ENCODE measurements around the gene SIPA1L3.

Gene SIPA1L3

GRCh38 chr19:38115271-38115802 is 208.3 kb downstream of the SIPA1L3 start:
- DNase-seq (ENCODE audit: low read depth), result no peak

- DNase-seq (ENCODE audit: low read depth), result no peak
Measured at GRCh38 chr19:38118176-38118575, 211.2 kb downstream of the SIPA1L3 start.

GRCh38 chr19:38120471-38121025 is 213.5 kb downstream of the SIPA1L3 start:
- no peak for DNase-seq (ENCODE audit: low read depth)

- DNase-seq (ENCODE audit: low read depth), result no peak
Measured at GRCh38 chr19:38122402-38123093, 215.5 kb downstream of the SIPA1L3 start.

- no peak for DNase-seq (ENCODE audit: low read depth)
Measured at GRCh38 chr19:38125238-38125637, 218.2 kb downstream of the SIPA1L3 start.

DNA sequence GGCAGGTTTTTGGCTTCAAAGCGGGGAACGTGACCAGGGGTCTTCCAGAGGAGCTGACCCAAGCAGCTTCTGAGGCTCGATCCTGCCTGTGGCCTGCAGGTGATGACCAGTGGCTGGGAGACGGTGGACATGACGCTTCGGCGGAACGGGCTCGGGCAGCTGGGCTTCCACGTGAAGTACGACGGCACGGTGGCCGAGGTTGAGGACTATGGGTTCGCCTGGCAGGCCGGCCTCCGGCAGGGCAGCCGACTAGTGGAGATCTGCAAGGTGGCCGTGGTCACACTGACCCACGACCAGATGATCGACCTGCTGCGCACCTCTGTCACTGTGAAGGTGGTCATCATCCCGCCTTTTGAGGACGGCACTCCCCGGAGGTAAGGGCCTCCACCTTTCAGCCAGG is 223.4 kb downstream of the SIPA1L3 start:
- DNase-seq (ENCODE audit: low read depth), result no peak

- DNase-seq (ENCODE audit: low read depth), result no peak
Measured at GRCh38 chr19:38132781-38133180, 225.8 kb downstream of the SIPA1L3 start.

GRCh38 chr19:38133319-38133718 is 226.3 kb downstream of the SIPA1L3 start:
- DNase-seq (ENCODE audit: low read depth), result no peak

- no peak for DNase-seq (ENCODE audit: low read depth)
Measured at GRCh38 chr19:38134540-38135149, 227.6 kb downstream of the SIPA1L3 start.

DNA sequence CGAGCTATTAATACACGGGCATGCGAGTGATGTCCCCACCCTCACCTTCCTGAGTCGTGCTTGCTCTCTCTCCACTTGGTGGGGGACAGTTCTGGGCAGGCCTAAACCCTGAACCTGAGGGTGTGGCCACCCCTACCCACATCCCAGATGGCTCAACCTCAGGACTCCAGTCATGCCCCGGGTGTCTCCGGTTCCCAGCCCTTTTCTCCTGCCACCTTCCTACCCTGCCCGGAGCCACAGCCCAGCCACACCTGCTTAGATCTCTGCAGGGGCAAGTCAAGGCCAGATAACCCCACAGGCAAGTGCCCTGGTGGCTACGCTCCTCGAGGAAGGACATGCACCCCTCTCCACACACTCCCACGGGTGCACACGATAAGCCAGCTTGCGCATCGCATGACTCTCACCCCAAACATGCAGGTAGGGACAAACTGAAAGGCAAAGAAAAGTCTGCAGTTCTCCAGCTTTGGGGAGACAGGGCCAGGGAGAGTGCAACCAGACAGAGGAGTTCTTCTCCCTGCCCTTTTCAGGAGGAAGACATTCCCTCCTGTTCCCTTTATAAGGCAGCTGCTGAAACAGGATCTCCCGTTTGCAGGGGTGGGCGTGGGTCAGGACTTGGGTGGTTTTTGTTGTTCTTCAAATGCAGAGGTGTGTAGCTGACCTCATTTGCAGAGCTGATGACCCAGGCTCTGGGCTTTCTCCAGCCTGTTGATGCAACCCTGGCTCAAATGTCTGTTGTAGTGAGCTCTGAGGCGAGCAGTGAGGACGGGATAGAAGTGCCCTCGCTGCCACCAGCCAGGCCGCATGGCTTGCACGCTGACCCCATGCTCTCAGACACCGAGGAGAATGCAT is 228.4 kb downstream of the SIPA1L3 start:
- no peak for DNase-seq (ENCODE audit: low read depth)

- DNase-seq (ENCODE audit: low read depth), result no peak
Measured at GRCh38 chr19:38139122-38139521, 232.1 kb downstream of the SIPA1L3 start.

GRCh38 chr19:38141108-38141507 is 234.1 kb downstream of the SIPA1L3 start:
- DNase-seq (ENCODE audit: low read depth), result no peak

- DNase-seq (ENCODE audit: low read depth), result no peak
Measured at GRCh38 chr19:38142176-38143035, 235.4 kb downstream of the SIPA1L3 start.

- DNase-seq (ENCODE audit: low read depth), result no peak
Measured at GRCh38 chr19:38143847-38144246, 236.8 kb downstream of the SIPA1L3 start.

DNA sequence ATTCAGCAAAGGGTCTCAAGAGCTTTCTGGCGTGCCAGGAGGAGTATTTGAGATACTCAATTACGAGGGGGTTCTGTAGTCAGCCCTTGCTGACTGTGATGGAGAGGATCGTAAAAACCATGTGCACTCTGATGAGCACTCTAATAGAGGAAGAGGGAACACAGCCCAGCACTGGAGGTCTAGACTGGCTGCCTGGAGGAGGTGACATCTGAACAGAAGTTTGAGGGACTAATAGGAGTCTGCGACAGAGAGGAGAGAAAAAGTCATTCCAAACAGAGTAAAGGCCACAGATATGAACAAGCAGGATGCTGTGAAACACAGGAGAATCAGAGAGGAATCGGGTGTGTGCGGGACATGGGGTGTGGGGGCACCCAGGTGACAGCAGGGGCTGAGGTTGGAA is 237.7 kb downstream of the SIPA1L3 start:
- DNase-seq (ENCODE audit: low read depth), result no peak

- DNase-seq (ENCODE audit: low read depth), result no peak
Measured at GRCh38 chr19:38145623-38146022, 238.6 kb downstream of the SIPA1L3 start.

- no peak for DNase-seq (ENCODE audit: low read depth)
Measured at GRCh38 chr19:38148337-38148736, 241.3 kb downstream of the SIPA1L3 start.

- no peak for DNase-seq (ENCODE audit: low read depth)
Measured at GRCh38 chr19:38149661-38150061, 242.7 kb downstream of the SIPA1L3 start.

DNA sequence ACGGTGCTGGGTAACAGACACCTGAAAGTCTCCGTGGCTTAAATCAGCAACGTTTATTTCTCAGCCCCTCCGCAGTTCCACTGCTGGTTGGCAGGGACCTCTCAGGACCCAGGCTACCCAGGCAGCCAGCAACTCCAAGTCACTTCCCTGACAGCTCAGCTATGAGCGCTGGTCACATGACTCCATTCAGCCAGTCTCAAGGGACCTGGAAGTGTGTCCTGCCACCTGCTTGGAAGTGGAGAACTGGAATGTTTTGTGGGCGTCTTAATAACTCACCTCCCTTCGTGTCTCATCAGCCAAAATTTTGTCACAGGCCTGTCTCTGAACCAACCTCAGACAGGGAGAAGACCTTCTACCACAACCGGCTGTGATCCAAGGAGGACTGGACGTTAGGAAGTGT is 244.2 kb downstream of the SIPA1L3 start:
- no peak for DNase-seq (ENCODE audit: low read depth)

DNA sequence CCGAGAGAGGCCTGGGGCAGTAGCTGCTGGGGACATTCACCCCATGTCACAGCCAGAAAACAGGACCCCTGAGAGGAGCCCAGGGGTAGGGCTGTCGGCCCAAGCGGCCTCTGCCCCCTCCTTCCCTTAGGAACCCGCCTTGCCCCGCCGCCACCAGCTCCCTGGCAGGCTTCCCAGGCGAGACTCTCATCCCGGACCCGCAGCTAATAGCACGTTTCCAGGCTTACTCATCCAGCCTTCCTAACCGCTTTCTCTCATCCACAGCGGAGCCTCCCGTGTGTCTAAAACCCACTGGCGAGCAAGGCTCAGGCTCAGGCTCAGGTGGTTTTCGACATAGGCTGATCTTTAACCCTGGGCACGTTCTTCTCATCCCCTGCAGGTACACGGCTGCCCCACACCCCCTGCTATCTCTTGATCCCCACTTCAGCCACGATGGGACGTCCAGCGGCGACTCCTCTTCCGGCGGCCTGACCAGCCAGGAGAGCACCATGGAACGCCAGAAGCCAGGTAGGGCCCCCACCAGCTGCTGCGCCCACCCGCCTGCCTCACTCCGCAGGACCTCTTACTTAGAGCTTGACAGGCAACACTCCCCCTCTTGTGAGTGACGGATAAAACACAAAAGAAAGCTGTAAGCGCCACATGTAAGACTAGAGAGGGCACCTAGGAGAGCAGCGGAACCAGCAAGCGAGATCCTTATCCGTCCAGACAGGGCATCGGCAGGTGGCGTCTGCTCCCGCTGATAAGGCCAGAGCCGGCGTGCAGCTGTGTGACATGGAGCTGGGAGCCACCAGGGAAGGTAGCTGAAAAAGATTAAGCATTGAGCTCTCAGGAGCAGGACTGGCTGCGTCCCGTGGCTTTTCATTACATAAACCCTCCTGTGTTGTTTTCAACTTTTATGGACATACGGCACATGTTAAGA is 245.7 kb downstream of the SIPA1L3 start:
- no peak for DNase-seq (ENCODE audit: low read depth)
